Stimulated activated effector memory CD8-positive, alpha-beta T cell treated with anti-CD3 and anti-CD28 coated beads, Interleukin-12 subunit alpha, Interleukin-12 subunit beta, amount 100 ng/mL, for 72 hours (primary cell): ENCODE measurements around the gene CIITA.

Experiments used
- ATAC-seq: fragments of 150-1000 bp; cut with Tn5 transposase; 2 replicates; pipeline ENCODE4 v1.10.0; 2021
- DNase-seq, 2 donors: peaks; one replicate each; pipeline ENCODE4 v3.0.0; 2021 to 2022; ENCODE audit warnings: low spot score in 2 of 2
- H3K27ac Mint-ChIP-seq: one replicate; pipeline ENCODE4 v1.8.0; 2022; ENCODE audit warnings: mild to moderate bottlenecking, mixed read lengths
- H3K36me3 Mint-ChIP-seq: one replicate; pipeline ENCODE4 v1.8.0; 2022; ENCODE audit warnings: mild to moderate bottlenecking, mixed read lengths
- H3K4me1 Mint-ChIP-seq: one replicate; pipeline ENCODE4 v1.8.0; 2022; ENCODE audit warnings: mixed read lengths
- H3K4me3 Mint-ChIP-seq: one replicate; pipeline ENCODE4 v1.8.0; 2022; ENCODE audit warnings: mild to moderate bottlenecking, mixed read lengths
- H3K9me3 Mint-ChIP-seq: one replicate; pipeline ENCODE4 v1.8.0; 2022; ENCODE audit warnings: mixed read lengths

CIITA gene

DNA sequence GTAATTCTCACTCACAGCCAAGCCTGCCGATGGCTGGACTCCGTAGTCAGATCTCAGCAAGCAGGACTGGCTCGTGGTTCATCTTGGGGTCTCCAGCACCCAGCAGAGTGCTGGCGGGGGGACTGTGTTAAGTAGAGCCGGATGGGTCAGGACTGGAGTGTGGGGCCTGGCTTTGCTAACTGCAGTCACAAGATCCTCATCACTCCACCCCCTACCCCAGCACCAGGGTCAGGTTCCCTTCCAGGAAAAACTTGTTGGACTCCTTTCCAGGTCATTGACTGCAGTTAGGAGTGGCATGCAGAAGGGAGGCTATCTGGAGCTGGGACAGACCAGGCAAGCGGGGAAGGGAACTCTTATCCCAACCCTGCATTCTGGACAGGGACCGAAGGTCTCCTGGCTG is 6.0 kb downstream of the CIITA start:
- Mint-ChIP-seq H3K4me3 (no peak overlapping the region), H3K9me3 (no peaks in the 10 kb centered on the region), H3K27ac (no peak overlapping the region), H3K4me1 (peaks cover 60% of the 10 kb centered on the region), H3K36me3 (peaks cover 22% of the 10 kb centered on the region)
- DNase-seq, result no peak
- ATAC-seq, result no peak

DNA sequence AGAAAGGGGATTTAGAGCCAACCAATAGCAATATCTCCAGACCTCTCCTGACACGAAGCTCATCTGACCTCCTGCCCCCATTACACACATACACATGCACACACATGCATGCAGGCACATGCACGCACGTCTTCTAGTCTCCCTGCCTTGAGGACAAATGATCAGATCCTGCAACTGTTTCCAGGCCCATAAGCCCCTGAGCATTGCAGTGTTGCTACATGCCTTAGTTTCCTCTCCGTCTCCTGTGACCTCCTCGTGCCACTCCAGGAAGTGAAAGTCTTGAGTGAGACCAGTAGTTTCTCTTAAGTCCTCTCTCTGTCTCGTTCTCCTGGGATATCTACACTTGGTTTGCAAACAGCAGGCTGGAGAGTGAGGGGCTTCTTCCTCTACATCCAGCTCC is 8.2 kb downstream of the CIITA start:
- Mint-ChIP-seq H3K36me3 (peaks cover 16% of the 10 kb centered on the region), H3K4me3 (no peak overlapping the region), H3K9me3 (no peaks in the 10 kb centered on the region), H3K27ac (no peak overlapping the region), H3K4me1 (peaks cover 49% of the 10 kb centered on the region)
- DNase-seq (no peak), ATAC-seq (no peak)

DNA sequence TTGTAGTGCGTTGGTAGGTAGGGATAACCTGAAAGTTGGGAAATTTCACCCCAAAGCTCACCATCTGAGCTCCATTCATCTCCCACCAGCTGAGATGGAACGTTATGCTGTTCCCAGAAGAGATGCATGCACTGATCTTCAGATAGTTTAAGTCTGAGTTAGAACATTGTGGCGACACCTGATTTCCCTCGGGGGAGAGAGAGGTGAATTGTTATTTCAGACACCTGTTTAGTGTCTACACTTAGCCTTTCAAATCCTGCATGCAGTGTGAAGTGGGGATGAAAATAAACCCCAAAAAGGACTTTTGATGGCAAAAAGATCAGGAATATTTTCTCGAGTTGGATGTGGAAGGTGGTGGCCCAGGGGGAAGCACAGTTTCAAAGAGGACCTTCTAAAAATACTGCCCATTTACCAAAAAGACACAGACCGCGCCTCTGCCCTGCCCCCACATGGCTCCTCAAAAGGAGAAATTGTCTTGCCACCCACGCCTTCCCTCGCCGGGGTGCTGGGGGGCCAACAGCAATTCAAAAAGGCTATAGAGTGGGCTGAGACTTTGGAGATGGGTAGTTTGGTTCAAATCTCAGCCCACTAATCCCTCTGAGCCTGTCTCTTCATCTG is 11.4 kb downstream of the CIITA start:
- peaks cover 30% of the 10 kb centered on the region for H3K4me1 Mint-ChIP-seq
- no peak for ATAC-seq
- H3K27ac Mint-ChIP-seq, result no peak overlapping the region
- DNase-seq, result no peak
- no peak overlapping the region for H3K4me3 Mint-ChIP-seq
- no peaks in the 10 kb centered on the region for H3K9me3 Mint-ChIP-seq
- H3K36me3 Mint-ChIP-seq, result peaks cover 6% of the 10 kb centered on the region

DNA sequence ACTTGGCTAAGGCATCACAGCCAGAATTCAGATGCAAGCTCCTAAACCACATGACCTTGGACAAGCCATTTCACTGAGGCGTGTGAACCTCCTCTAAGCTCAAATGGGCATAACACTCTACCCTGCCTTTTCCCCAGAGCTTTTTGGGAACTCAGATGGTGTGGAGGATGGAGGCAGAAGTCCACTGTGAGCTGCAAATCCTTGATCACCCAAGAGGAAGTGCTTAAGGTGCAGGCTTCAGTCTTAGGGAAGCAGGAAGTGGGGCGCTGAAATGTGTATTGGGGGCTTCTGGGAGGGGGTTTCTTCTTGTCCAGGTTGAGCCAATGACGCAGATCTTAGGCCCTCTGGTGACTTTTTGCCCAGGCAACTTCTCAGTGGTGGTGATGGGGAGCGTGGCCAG is 12.9 kb downstream of the CIITA start:
- no peak for ATAC-seq
- Mint-ChIP-seq H3K4me3 (no peak overlapping the region), H3K9me3 (no peaks in the 10 kb centered on the region), H3K36me3 (peaks cover 6% of the 10 kb centered on the region), H3K4me1 (peaks cover 24% of the 10 kb centered on the region), H3K27ac (no peak overlapping the region)
- no peak for DNase-seq

DNA sequence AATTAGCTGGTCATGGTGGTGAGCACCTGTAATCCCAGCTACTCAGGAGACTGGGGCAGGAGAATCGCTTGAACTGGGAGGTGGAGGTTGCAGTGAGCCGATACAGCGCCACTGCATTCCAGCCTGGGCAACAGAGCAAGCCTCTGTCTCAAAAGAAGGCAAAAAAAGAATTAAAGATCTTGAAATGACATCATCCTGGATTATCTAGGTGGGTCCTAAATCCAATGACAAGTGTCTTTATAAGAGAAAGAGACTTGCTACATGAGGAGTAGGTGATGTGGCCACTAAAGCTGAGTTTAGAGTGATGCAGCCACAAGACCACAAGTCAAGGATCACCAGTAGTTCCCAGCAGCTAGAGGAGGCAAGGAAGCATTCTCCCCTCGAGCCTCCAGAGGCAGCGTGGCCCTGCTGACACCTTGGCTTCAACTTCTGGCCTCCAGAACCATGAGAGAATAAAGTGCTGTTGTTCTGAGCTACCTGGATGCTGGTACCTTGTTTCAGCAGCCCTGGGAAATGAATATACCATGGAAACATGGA is 15.8 kb downstream of the CIITA start:
- no peak overlapping the region for H3K4me3 Mint-ChIP-seq
- ATAC-seq (no peak), DNase-seq (no peak)
- peaks cover 2% of the 10 kb centered on the region for H3K9me3 Mint-ChIP-seq
- peaks cover 32% of the 10 kb centered on the region for H3K36me3 Mint-ChIP-seq
- no peak overlapping the region for H3K27ac Mint-ChIP-seq
- peaks cover 17% of the 10 kb centered on the region for H3K4me1 Mint-ChIP-seq

DNA sequence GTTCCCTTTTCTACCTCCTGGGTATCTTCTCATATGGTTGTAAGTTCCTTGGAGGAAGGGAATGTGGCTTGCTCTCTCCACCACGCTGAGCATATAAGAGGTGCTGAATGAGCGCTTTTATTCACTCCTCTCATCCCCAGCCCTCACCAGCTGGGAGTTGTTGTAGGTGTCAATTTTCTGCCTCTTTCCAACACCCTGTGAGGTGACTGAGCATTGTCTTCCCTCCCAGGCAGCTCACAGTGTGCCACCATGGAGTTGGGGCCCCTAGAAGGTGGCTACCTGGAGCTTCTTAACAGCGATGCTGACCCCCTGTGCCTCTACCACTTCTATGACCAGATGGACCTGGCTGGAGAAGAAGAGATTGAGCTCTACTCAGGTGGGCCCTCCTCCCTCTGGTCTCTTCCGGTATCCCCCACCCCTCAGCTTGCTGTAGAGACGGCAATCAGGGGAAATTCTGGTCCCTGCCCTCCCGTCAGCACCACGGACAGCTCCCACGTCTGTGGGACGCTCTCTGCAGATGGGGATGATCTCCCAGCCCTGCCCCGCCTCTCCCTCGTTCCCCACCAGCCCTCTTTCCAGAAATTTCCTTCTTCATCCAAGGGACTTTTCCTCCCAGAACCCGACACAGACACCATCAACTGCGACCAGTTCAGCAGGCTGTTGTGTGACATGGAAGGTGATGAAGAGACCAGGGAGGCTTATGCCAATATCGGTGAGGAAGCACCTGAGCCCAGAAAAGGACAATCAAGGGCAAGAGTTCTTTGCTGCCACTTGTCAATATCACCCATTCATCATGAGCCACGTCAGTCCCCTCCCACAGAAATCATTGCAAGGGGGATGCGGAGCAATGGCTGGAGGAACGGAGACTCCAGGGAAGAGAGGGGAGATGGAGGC is 18.3 kb downstream of the CIITA start:
- Mint-ChIP-seq H3K27ac (no peak overlapping the region), H3K36me3 (peaks cover 51% of the 10 kb centered on the region), H3K4me1 (peaks cover 17% of the 10 kb centered on the region), H3K9me3 (peaks cover 2% of the 10 kb centered on the region), H3K4me3 (no peak overlapping the region)
- ATAC-seq, result no peak
- DNase-seq, result peak in 1 of 2 donors; percentile 25

DNA sequence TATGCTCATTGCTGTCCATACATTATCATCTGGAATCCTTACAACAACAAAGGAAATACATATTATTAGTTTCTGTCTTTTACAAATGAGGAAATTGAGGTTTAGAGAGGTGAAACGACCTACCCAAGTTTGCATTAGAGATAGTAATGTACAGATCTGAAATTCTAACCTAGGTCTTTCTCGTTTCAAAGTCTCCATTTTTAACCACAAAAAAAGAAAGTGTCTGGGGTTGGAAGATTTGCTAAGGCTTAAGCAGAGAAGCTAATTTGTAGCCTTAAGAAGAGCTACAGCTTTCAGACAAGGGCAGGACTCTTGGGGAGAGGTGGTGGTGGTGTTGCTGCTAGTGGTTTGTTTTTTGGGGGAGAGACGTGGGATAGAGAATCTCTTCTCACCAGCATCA is 19.2 kb downstream of the CIITA start:
- DNase-seq (no peak), ATAC-seq (no peak)
- H3K4me3 Mint-ChIP-seq, result no peak overlapping the region
- H3K9me3 Mint-ChIP-seq, result peaks cover 2% of the 10 kb centered on the region
- H3K36me3 Mint-ChIP-seq, result peaks cover 57% of the 10 kb centered on the region
- H3K27ac Mint-ChIP-seq, result no peak overlapping the region
- peaks cover 17% of the 10 kb centered on the region for H3K4me1 Mint-ChIP-seq

DNA sequence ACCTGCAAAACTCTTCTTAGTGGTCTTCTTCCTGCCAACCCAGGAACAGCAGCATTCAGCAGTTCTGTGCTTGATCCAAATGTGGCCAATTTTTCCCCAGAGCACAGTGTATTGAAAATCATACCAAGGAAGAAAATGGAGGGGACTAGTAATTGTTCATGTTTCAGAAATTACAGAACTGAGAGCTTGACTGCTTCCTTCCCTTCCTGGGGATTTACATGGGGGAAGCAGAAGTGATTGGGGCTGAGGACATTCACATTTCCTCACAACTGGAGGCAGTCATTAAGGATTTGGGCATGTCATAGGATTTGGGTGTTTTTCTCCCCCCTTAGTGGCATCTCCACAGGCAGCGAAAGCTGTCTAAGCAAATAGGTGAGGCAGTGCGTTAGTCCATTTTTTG is 19.7 kb downstream of the CIITA start:
- ATAC-seq, result no peak
- no peak overlapping the region for H3K27ac Mint-ChIP-seq
- no peak for DNase-seq
- H3K36me3 Mint-ChIP-seq, result peaks cover 60% of the 10 kb centered on the region
- H3K9me3 Mint-ChIP-seq, result peaks cover 2% of the 10 kb centered on the region
- H3K4me3 Mint-ChIP-seq, result no peak overlapping the region
- peaks cover 17% of the 10 kb centered on the region for H3K4me1 Mint-ChIP-seq

DNA sequence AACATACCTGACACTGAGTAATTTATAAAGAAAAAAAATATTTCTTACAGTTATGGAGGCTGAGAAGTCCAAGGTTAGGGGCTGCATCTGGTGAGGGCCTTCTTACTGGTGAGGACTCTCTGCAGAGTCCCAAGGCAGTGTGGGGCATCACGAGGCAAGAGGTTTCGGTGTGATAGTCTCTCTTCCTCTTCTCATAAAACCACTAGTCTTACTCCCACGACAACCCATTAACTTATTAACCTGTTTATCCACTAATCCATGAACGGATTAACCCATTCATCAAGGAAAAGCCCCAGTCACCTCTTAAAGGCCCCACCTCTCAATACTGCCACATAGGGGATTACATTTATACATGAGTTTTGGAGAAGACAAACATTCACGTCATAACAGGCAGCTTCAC is 20.1 kb downstream of the CIITA start:
- Mint-ChIP-seq H3K4me3 (no peak overlapping the region), H3K36me3 (peaks cover 61% of the 10 kb centered on the region), H3K4me1 (peaks cover 17% of the 10 kb centered on the region), H3K9me3 (peaks cover 2% of the 10 kb centered on the region), H3K27ac (no peak overlapping the region)
- DNase-seq, result no peak
- ATAC-seq, result no peak

DNA sequence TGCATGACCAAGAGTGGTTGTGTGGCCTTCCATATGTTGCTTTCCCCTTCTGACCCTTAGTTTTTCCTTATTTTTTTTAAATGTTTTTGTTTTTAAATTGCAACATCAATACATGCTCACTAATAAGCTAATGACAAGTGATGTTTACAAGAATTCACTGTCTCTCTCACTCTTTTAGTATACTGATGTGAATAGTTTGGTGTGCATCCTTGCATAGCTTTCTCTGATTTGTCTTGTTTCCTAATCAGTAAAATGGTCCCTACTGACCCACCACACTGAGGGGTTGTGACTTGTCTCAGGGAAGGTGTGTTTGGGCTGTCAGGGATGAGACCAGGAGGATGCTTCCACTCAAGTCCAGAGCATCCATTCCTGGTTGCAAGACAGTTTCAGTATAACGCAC is 26.0 kb downstream of the CIITA start:
- Mint-ChIP-seq H3K4me1 (no peaks in the 10 kb centered on the region), H3K27ac (no peak overlapping the region), H3K4me3 (no peak overlapping the region), H3K9me3 (peaks cover 5% of the 10 kb centered on the region), H3K36me3 (peaks cover 74% of the 10 kb centered on the region)
- no peak for ATAC-seq
- DNase-seq, result no peak

DNA sequence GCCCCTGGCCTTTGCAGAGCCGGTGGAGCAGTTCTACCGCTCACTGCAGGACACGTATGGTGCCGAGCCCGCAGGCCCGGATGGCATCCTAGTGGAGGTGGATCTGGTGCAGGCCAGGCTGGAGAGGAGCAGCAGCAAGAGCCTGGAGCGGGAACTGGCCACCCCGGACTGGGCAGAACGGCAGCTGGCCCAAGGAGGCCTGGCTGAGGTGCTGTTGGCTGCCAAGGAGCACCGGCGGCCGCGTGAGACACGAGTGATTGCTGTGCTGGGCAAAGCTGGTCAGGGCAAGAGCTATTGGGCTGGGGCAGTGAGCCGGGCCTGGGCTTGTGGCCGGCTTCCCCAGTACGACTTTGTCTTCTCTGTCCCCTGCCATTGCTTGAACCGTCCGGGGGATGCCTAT is 29.5 kb downstream of the CIITA start:
- H3K27ac Mint-ChIP-seq, result no peak overlapping the region
- H3K9me3 Mint-ChIP-seq, result peaks cover 5% of the 10 kb centered on the region
- no peak overlapping the region for H3K4me3 Mint-ChIP-seq
- no peaks in the 10 kb centered on the region for H3K4me1 Mint-ChIP-seq
- peaks cover 59% of the 10 kb centered on the region for H3K36me3 Mint-ChIP-seq
- ATAC-seq (no peak), DNase-seq (no peak)

DNA sequence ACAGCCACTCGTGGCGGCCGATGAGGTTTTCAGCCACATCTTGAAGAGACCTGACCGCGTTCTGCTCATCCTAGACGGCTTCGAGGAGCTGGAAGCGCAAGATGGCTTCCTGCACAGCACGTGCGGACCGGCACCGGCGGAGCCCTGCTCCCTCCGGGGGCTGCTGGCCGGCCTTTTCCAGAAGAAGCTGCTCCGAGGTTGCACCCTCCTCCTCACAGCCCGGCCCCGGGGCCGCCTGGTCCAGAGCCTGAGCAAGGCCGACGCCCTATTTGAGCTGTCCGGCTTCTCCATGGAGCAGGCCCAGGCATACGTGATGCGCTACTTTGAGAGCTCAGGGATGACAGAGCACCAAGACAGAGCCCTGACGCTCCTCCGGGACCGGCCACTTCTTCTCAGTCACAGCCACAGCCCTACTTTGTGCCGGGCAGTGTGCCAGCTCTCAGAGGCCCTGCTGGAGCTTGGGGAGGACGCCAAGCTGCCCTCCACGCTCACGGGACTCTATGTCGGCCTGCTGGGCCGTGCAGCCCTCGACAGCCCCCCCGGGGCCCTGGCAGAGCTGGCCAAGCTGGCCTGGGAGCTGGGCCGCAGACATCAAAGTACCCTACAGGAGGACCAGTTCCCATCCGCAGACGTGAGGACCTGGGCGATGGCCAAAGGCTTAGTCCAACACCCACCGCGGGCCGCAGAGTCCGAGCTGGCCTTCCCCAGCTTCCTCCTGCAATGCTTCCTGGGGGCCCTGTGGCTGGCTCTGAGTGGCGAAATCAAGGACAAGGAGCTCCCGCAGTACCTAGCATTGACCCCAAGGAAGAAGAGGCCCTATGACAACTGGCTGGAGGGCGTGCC is 30.1 kb downstream of the CIITA start:
- Mint-ChIP-seq H3K9me3 (peaks cover 5% of the 10 kb centered on the region), H3K36me3 (peaks cover 55% of the 10 kb centered on the region), H3K4me1 (no peaks in the 10 kb centered on the region), H3K27ac (no peak overlapping the region), H3K4me3 (no peak overlapping the region)
- DNase-seq (no peak), ATAC-seq (no peak)

DNA sequence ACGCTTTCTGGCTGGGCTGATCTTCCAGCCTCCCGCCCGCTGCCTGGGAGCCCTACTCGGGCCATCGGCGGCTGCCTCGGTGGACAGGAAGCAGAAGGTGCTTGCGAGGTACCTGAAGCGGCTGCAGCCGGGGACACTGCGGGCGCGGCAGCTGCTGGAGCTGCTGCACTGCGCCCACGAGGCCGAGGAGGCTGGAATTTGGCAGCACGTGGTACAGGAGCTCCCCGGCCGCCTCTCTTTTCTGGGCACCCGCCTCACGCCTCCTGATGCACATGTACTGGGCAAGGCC is 30.7 kb downstream of the CIITA start:
- H3K36me3 Mint-ChIP-seq, result peaks cover 55% of the 10 kb centered on the region
- DNase-seq (no peak), ATAC-seq (peak; percentile 13)
- H3K4me3 Mint-ChIP-seq, result no peak overlapping the region
- peaks cover 3% of the 10 kb centered on the region for H3K9me3 Mint-ChIP-seq
- H3K27ac Mint-ChIP-seq, result no peak overlapping the region
- no peaks in the 10 kb centered on the region for H3K4me1 Mint-ChIP-seq

DNA sequence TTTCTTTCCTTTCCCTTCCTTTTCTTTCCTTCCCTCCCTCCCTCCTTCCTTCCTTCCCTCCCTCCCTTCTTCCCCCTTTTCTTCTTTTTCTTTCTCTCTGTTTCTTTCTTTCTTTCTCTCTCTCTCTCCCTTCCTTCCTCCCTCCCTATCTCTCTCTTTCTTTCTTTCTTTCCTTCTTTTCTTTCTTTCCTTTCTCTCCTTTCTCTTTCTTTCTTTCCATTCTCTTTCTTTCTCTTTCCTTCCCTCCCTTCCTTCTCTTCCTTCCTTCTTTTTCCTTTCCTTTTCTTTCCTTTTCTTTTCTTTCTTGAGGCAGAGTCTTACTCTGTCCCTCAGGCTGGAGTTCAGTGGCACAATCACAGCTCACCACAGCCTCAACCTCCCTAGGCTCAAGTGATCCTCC is 34.3 kb downstream of the CIITA start:
- ATAC-seq (no peak), DNase-seq (no peak)
- Mint-ChIP-seq H3K9me3 (no peaks in the 10 kb centered on the region), H3K36me3 (peaks cover 47% of the 10 kb centered on the region), H3K4me1 (peaks cover 13% of the 10 kb centered on the region), H3K27ac (peak overlapping the region; percentile 55), H3K4me3 (no peak overlapping the region)

DNA sequence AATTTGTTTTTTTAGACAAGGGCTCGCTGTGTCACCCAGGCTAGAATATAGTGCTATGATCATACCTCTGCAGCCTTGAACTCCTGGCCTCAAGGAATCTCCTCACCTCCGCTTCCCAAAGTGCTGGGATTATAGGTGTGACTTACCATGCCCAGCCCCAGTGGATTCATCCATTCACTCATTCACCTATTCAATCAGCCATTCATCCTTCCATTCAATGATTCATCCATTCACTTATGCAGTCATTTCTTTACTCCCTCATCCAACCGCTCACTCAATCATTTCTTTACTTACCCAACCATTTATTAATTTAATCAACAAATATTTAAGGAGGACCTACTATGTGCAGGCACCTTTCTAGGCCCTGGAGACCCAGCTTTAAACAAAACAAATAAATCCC is 39.5 kb downstream of the CIITA start:
- H3K4me1 Mint-ChIP-seq, result peaks cover 26% of the 10 kb centered on the region
- no peaks in the 10 kb centered on the region for H3K9me3 Mint-ChIP-seq
- peaks cover 67% of the 10 kb centered on the region for H3K36me3 Mint-ChIP-seq
- no peak overlapping the region for H3K4me3 Mint-ChIP-seq
- ATAC-seq (peak; percentile 55), DNase-seq (no peak)
- no peak overlapping the region for H3K27ac Mint-ChIP-seq
